ENCODE results near the gene PPP2R2D.

GRCh38 chr10:131851346-131851745 lies 49.5 kb upstream of the PPP2R2D start:
- TF ChIP-seq POLR2A (IDR thresholded peaks at IDR 0.05; ENCODE audit: low read length) (no peak), GATA1 (IDR thresholded peaks at IDR 0.05; ENCODE audit: low read depth, low read length) (no peak)
